ENCODE measurements around the gene CBX7.

Gene CBX7

DNA sequence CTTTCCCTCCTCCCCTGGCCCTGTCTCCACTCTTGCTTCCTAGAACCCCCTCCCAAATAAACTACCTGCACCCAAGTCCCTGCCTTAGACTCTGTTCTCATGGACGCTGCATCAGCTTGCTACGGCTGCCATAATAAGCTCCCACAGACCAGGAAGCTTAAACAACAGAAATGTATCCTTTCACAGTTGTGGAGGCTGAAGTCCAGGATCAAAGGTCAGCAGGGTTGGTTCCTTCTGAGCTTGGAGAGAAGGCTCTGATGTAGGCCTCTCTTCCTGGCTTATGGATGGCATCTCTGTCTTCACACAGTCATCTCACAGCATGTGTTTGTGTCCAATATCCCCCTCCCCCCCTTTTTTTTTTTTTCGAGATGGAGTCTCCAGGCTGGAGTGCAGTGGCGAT lies 23.4 kb downstream of the CBX7 start:
- TF ChIP-seq, protein P1, sequence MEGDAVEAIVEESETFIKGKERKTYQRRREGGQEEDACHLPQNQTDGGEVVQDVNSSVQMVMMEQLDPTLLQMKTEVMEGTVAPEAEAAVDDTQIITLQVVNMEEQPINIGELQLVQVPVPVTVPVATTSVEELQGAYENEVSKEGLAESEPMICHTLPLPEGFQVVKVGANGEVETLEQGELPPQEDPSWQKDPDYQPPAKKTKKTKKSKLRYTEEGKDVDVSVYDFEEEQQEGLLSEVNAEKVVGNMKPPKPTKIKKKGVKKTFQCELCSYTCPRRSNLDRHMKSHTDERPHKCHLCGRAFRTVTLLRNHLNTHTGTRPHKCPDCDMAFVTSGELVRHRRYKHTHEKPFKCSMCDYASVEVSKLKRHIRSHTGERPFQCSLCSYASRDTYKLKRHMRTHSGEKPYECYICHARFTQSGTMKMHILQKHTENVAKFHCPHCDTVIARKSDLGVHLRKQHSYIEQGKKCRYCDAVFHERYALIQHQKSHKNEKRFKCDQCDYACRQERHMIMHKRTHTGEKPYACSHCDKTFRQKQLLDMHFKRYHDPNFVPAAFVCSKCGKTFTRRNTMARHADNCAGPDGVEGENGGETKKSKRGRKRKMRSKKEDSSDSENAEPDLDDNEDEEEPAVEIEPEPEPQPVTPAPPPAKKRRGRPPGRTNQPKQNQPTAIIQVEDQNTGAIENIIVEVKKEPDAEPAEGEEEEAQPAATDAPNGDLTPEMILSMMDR (IDR thresholded peaks at IDR 0.05; ENCODE audit: low read depth, low read length, missing control alignments), result no peak
- no peak for DNase-seq
- H3K27ac ChIP-seq, result no peak overlapping the region
- peaks cover 3% of the 10 kb centered on the region for H3K27me3 ChIP-seq (replicated peaks)
- H3K36me3 ChIP-seq (replicated peaks), result no peaks in the 10 kb centered on the region
- in situ Hi-C loops (cut with HindIII; ENCODE audit: low pct_ligation_motif_present, low sequenced_read_pairs), result no loop called here
- no peak overlapping the region for H3K4me3 ChIP-seq (ENCODE audit: low read depth, low read length)

DNA sequence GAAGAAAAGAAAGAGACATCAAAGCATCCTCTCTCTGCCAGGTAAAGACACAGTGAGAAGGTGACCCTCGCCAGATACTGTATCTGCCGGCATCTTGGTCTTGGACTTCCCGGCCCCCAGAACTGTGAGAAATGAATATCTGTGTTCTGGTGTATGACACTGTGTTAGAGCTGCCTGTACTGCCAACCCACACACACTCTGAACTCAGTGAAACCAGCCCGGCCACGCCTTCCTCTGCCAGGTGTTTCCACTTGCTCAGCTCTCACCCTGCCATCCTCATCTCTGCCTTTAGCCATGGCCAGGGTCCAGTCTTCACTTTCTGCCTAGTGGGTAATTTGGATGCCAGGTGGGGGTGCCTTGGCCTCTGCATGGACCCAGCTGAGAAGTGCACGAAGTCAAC lies 24.0 kb downstream of the CBX7 start:
- Histone ChIP-seq H3K4me3 (ENCODE audit: low read depth, low read length) (no peak overlapping the region), H3K27me3 (replicated peaks) (peaks cover 3% of the 10 kb centered on the region), H3K36me3 (replicated peaks) (no peaks in the 10 kb centered on the region), H3K27ac (no peak overlapping the region)
- in situ Hi-C loops (cut with HindIII; ENCODE audit: low pct_ligation_motif_present, low sequenced_read_pairs), result no loop called here
- DNase-seq, result no peak
- TF ChIP-seq, protein P1 (IDR thresholded peaks at IDR 0.05; ENCODE audit: low read depth, low read length, missing control alignments), result no peak

DNA sequence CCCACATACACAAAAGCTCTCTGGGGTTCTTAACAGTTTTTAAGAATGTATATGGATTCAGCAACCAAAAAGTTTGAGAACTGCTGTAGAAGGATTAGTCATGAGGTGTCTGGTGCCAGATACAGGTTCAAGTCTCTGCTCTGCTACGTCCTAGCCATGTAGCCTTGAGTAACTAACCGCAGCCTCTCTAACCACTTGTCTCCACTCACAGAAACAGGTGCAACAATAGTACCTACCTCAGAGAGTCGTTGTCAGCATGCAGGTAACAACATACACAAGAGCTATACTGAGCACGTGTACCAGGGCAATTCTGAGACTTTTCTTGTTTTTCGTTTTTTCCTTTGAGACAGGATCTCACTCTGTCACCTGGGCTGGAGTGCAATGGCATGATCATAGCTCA lies 26.9 kb downstream of the CBX7 start:
- H3K4me3 ChIP-seq (ENCODE audit: low read depth, low read length), result no peak overlapping the region
- TF ChIP-seq, protein P1 (IDR thresholded peaks at IDR 0.05; ENCODE audit: low read depth, low read length, missing control alignments), result no peak
- in situ Hi-C loops (cut with HindIII; ENCODE audit: low pct_ligation_motif_present, low sequenced_read_pairs), result no loop called here
- H3K36me3 ChIP-seq (replicated peaks), result no peaks in the 10 kb centered on the region
- no peak for DNase-seq
- H3K27ac ChIP-seq, result no peak overlapping the region
- H3K27me3 ChIP-seq (replicated peaks), result no peaks in the 10 kb centered on the region

DNA sequence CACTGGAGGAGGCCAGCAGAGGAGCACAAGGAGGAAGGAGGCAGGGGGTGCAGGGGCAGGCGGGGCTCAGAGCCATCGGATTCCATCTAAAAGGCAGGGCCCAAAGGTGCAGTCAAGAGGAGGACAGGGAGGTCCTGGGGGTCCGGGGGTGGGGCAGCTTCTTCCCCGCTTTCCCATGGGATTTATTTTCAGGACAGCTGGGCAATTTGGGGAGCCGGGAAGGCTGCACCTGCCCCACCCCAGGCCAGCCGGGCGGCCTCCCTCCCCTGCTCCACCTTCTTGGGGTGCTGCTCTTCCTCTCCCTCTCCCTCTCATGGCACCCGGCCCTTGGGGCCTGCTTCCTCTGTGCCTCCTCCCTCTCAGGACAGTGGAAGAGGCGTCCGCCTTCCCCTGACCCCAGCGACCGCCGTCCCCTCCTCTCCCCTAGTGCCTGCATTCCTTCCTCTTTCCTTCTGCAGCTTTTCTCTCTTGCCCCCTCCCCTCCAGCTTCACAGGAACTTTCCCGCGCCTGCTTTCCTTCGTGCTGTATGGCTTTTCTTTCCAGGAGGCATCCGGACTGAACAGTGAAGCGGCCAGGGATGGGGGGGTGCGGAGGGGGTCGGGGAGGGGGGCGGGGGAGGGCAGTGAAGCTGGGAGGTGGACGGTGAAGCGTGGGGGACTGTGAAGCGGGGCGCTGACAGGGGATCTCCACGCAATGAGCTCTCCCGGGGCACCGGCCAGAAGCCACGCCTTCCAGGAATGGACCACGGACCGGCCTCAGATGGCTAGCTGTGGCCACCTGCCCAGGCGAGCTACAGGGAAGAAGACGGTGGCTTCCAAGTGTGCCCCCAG lies 28.5 kb downstream of the CBX7 start:
- DNase-seq, result no peak
- TF ChIP-seq, protein P1 (IDR thresholded peaks at IDR 0.05; ENCODE audit: low read depth, low read length, missing control alignments), result no peak
- Histone ChIP-seq H3K27me3 (replicated peaks) (no peaks in the 10 kb centered on the region), H3K4me3 (ENCODE audit: low read depth, low read length) (no peak overlapping the region), H3K36me3 (replicated peaks) (no peaks in the 10 kb centered on the region), H3K27ac (no peak overlapping the region)
- in situ Hi-C loops (cut with HindIII; ENCODE audit: low pct_ligation_motif_present, low sequenced_read_pairs), result no loop called here

DNA sequence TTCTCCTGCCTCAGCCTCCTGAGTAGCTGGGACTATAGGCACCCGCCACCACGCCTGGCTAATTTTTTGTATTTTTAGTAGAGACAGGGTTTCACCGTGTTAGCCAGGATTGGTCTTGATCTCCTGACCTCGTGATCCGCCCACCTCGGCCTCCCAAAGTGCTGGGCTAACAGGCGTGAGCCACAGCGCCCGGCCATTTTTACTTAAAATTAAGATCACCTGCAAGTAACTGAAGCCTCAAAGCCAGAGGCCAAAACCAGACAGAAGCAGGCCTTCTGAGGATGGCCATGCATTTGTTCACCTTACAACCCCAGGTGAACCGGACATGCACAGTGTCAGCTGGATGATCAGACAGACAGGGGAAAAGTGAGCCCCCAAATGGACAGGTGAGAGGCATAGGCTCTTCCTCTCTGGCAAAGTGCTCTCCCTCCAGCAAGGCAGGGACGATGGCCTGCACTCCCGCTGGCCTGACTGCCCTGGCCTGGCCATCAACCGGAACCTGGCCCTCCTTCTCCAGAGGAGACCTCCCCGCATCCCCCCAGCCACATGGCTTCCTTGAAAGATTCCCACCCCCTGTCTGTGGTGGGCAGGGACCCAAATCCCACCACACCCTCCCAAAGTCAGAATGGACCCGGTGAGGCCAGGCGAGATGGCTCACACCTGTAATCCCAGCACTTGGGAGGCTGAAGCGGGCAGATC lies 29.6 kb downstream of the CBX7 start:
- Histone ChIP-seq H3K27ac (no peak overlapping the region), H3K36me3 (replicated peaks) (no peaks in the 10 kb centered on the region), H3K27me3 (replicated peaks) (no peaks in the 10 kb centered on the region), H3K4me3 (ENCODE audit: low read depth, low read length) (no peak overlapping the region)
- DNase-seq, result no peak
- TF ChIP-seq, protein P1 (IDR thresholded peaks at IDR 0.05; ENCODE audit: low read depth, low read length, missing control alignments), result no peak
- in situ Hi-C loops (cut with HindIII; ENCODE audit: low pct_ligation_motif_present, low sequenced_read_pairs), result no loop called here

Measured in brain microvascular endothelial cell (primary cell).